Mucosa of stomach (tissue), 1 donor: ENCODE results near the gene ADCY9.
"Not testable (repeated sequence)": the region's sequence is repeated elsewhere in the genome, so short reads cannot be mapped to it uniquely, and the experiment has no call there.

Experiments
- H3K27me3 ChIP-seq: one replicate; pipeline ENCODE4 v1.7.0; 2013; ENCODE audit warnings: mild to moderate bottlenecking, low read length; ENCODE audit not compliant: control insufficient read depth, insufficient read depth
- H3K36me3 ChIP-seq: one replicate; pipeline ENCODE4 v1.7.0; 2013; ENCODE audit warnings: low read length; ENCODE audit not compliant: control insufficient read depth, insufficient read depth
- H3K4me1 ChIP-seq: one replicate; pipeline ENCODE4 v1.7.0; 2013; ENCODE audit warnings: mild to moderate bottlenecking, low read length; ENCODE audit not compliant: control insufficient read depth, insufficient read depth
- H3K4me3 ChIP-seq: one replicate; pipeline ENCODE4 v1.7.0; 2013; ENCODE audit warnings: low read length
- H3K9ac ChIP-seq: one replicate; pipeline ENCODE4 v1.7.0; 2013; ENCODE audit warnings: mild to moderate bottlenecking, low read length, moderate library complexity
- H3K9me3 ChIP-seq: one replicate; pipeline ENCODE4 v1.7.0; 2013; ENCODE audit warnings: mild to moderate bottlenecking, low read length, moderate library complexity; ENCODE audit not compliant: control insufficient read depth
- donor health status: Pancreatic carcinoma.

Gene ADCY9

GRCh38 chr16:4053301-4053845 lies 62.9 kb downstream of the ADCY9 start:
- Histone ChIP-seq H3K4me1 (peaks cover 16% of the 10 kb centered on the region), H3K36me3 (no peaks in the 10 kb centered on the region), H3K27me3 (no peaks in the 10 kb centered on the region), H3K9ac (no peak overlapping the region), H3K9me3 (no peaks in the 10 kb centered on the region), H3K4me3 (no peak overlapping the region)

- Histone ChIP-seq H3K4me1 (peaks cover 16% of the 10 kb centered on the region), H3K4me3 (no peak overlapping the region), H3K27me3 (no peaks in the 10 kb centered on the region), H3K9me3 (no peaks in the 10 kb centered on the region), H3K9ac (no peak overlapping the region), H3K36me3 (no peaks in the 10 kb centered on the region)
Measured at GRCh38 chr16:4052801-4053293, 63.4 kb downstream of the ADCY9 start.

GRCh38 chr16:4052096-4052495 lies 64.1 kb downstream of the ADCY9 start:
- Histone ChIP-seq H3K4me3 (no peak overlapping the region), H3K27me3 (no peaks in the 10 kb centered on the region), H3K36me3 (no peaks in the 10 kb centered on the region), H3K9ac (no peak overlapping the region), H3K9me3 (no peaks in the 10 kb centered on the region), H3K4me1 (peaks cover 16% of the 10 kb centered on the region)

- Histone ChIP-seq H3K27me3 (no peaks in the 10 kb centered on the region), H3K4me3 (no peak overlapping the region), H3K9ac (no peak overlapping the region), H3K36me3 (no peaks in the 10 kb centered on the region), H3K4me1 (peaks cover 16% of the 10 kb centered on the region), H3K9me3 (no peaks in the 10 kb centered on the region)
Measured at GRCh38 chr16:4051591-4051990, 64.7 kb downstream of the ADCY9 start.

- H3K36me3 ChIP-seq = no peaks in the 10 kb centered on the region
- H3K9ac ChIP-seq = no peak overlapping the region
- peaks cover 25% of the 10 kb centered on the region for H3K4me1 ChIP-seq
- no peaks in the 10 kb centered on the region for H3K9me3 ChIP-seq
- H3K27me3 ChIP-seq = no peaks in the 10 kb centered on the region
- H3K4me3 ChIP-seq = no peak overlapping the region
Measured at GRCh38 chr16:4049031-4049430, 67.2 kb downstream of the ADCY9 start.

GRCh38 chr16:4048481-4048880 lies 67.8 kb downstream of the ADCY9 start:
- Histone ChIP-seq H3K9me3 (no peaks in the 10 kb centered on the region), H3K4me3 (no peak overlapping the region), H3K27me3 (no peaks in the 10 kb centered on the region)

GRCh38 chr16:4046221-4046620 lies 70.0 kb downstream of the ADCY9 start:
- Histone ChIP-seq H3K4me3 (no peak overlapping the region), H3K9me3 (no peaks in the 10 kb centered on the region), H3K27me3 (no peaks in the 10 kb centered on the region), H3K9ac (no peak overlapping the region), H3K4me1 (peaks cover 10% of the 10 kb centered on the region), H3K36me3 (no peaks in the 10 kb centered on the region)

More at GRCh38 chr16:4048481-4048880, 67.8 kb downstream of the ADCY9 start:
- Histone ChIP-seq H3K9ac (no peak overlapping the region), H3K4me1 (peaks cover 20% of the 10 kb centered on the region), H3K36me3 (no peaks in the 10 kb centered on the region)

GRCh38 chr16:4045561-4045960 lies 70.7 kb downstream of the ADCY9 start:
- not testable (repeated sequence) for H3K36me3 ChIP-seq

GRCh38 chr16:4042581-4042980 lies 73.7 kb downstream of the ADCY9 start:
- peaks cover 10% of the 10 kb centered on the region for H3K4me1 ChIP-seq
- no peaks in the 10 kb centered on the region for H3K27me3 ChIP-seq
- H3K9me3 ChIP-seq = no peaks in the 10 kb centered on the region

More at GRCh38 chr16:4045561-4045960, 70.7 kb downstream of the ADCY9 start:
- H3K4me3 ChIP-seq, H3K4me1 ChIP-seq, H3K9me3 ChIP-seq, H3K9ac ChIP-seq, H3K27me3 ChIP-seq: not testable (repeated sequence)

GRCh38 chr16:4038448-4038847 lies 77.8 kb downstream of the ADCY9 start:
- no peaks in the 10 kb centered on the region for H3K4me1 ChIP-seq
- no peaks in the 10 kb centered on the region for H3K27me3 ChIP-seq
- H3K36me3 ChIP-seq = no peaks in the 10 kb centered on the region
- no peaks in the 10 kb centered on the region for H3K9me3 ChIP-seq
- no peak overlapping the region for H3K9ac ChIP-seq
- H3K4me3 ChIP-seq = no peak overlapping the region

More at GRCh38 chr16:4042581-4042980, 73.7 kb downstream of the ADCY9 start:
- Histone ChIP-seq H3K36me3 (no peaks in the 10 kb centered on the region), H3K9ac (no peak overlapping the region), H3K4me3 (no peak overlapping the region)

GRCh38 chr16:4036952-4037351 lies 79.3 kb downstream of the ADCY9 start:
- H3K36me3 ChIP-seq, H3K9ac ChIP-seq, H3K27me3 ChIP-seq, H3K9me3 ChIP-seq, H3K4me1 ChIP-seq, H3K4me3 ChIP-seq: not testable (repeated sequence)

- no peak overlapping the region for H3K4me3 ChIP-seq
- no peaks in the 10 kb centered on the region for H3K36me3 ChIP-seq
- no peaks in the 10 kb centered on the region for H3K27me3 ChIP-seq
- H3K9ac ChIP-seq = no peak overlapping the region
- no peaks in the 10 kb centered on the region for H3K9me3 ChIP-seq
- no peaks in the 10 kb centered on the region for H3K4me1 ChIP-seq
Measured at GRCh38 chr16:4034963-4035362, 81.3 kb downstream of the ADCY9 start.

- Histone ChIP-seq H3K9ac (no peak overlapping the region), H3K36me3 (no peaks in the 10 kb centered on the region), H3K4me3 (no peak overlapping the region), H3K9me3 (no peaks in the 10 kb centered on the region), H3K4me1 (no peaks in the 10 kb centered on the region), H3K27me3 (no peaks in the 10 kb centered on the region)
Measured at GRCh38 chr16:4033951-4034350, 82.3 kb downstream of the ADCY9 start.
